ENCODE measurements around the gene CDC42BPB. TPM values are rescaled to one million over a fixed set of nuclear protein-coding genes. Genes with fewer than 3 reads are reported as not detected.

CDC42BPB gene
- total RNA-seq, 1 experiment from 2014 or later = 82.7 TPM

DNA sequence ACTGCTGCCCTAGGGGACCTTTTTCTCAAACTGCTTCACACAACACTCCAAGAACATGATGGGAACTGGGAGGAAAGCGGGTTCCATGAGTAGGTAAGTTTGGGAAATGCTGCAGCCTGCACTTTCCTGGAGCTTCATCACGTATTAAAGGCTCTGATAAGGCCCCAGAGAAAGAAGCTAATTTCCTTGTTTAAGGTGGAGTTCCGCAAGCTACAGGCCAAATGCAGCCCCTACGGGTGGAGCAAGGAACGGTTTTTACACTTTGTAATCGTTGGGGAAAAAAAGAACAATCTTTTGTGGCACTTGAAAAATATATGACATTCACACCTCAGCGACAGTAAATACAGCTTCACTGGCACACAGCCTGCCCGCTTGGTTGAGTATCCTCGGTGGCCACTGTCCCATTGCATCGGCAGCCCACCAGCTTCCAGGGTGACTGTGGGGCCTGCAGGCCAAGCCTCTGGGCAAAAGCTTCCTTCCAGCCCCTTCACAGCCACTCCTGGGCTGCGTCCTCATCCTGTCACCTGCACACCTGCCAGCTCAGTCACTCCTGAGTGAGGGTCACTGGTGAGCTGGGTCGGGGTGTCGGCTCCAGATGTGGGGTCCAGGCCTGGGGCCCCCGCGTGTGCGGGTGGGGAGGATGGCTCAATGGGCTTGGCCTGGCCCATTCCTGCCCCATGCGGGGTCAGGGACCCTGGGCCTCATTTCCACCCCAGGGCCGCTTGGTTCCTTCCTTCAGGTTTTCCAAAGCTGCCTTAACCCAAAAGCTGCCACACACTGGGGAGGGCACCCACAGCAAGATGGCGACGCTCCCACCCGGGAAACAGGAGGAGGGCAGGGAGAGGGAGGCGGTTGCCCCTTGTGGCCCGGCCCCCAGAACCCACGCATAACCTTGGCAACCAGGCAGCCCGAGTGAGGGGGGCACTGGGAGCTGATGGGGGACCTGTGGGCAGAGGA lies 132.4 kb downstream of the CDC42BPB start:
- DNase-seq (ENCODE audit: unreplicated experiment) = no peak
- ChIA-PET CTCF (no interaction called here), POLR2A (no interaction called here)
- TF ChIP-seq, protein P1, sequence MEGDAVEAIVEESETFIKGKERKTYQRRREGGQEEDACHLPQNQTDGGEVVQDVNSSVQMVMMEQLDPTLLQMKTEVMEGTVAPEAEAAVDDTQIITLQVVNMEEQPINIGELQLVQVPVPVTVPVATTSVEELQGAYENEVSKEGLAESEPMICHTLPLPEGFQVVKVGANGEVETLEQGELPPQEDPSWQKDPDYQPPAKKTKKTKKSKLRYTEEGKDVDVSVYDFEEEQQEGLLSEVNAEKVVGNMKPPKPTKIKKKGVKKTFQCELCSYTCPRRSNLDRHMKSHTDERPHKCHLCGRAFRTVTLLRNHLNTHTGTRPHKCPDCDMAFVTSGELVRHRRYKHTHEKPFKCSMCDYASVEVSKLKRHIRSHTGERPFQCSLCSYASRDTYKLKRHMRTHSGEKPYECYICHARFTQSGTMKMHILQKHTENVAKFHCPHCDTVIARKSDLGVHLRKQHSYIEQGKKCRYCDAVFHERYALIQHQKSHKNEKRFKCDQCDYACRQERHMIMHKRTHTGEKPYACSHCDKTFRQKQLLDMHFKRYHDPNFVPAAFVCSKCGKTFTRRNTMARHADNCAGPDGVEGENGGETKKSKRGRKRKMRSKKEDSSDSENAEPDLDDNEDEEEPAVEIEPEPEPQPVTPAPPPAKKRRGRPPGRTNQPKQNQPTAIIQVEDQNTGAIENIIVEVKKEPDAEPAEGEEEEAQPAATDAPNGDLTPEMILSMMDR (IDR thresholded peaks at IDR 0.05; ENCODE audit: unreplicated experiment) = no peak
- Mint-ChIP-seq H3K4me1 (ENCODE audit: insufficient read depth, unreplicated experiment) (peaks cover 6% of the 10 kb centered on the region), H3K36me3 (ENCODE audit: insufficient read depth, unreplicated experiment) (no peaks in the 10 kb centered on the region), H3K27ac (ENCODE audit: low read depth, unreplicated experiment) (no peak overlapping the region), H3K4me3 (ENCODE audit: unreplicated experiment) (no peak overlapping the region), H3K27me3 (ENCODE audit: insufficient read depth, unreplicated experiment) (no peaks in the 10 kb centered on the region), H3K9me3 (ENCODE audit: unreplicated experiment) (no peaks in the 10 kb centered on the region)
- intact Hi-C loops (cut with micrococcal nuclease) = no loop called here
- BruUV-seq (replicated peaks) = no TSS peak

DNA sequence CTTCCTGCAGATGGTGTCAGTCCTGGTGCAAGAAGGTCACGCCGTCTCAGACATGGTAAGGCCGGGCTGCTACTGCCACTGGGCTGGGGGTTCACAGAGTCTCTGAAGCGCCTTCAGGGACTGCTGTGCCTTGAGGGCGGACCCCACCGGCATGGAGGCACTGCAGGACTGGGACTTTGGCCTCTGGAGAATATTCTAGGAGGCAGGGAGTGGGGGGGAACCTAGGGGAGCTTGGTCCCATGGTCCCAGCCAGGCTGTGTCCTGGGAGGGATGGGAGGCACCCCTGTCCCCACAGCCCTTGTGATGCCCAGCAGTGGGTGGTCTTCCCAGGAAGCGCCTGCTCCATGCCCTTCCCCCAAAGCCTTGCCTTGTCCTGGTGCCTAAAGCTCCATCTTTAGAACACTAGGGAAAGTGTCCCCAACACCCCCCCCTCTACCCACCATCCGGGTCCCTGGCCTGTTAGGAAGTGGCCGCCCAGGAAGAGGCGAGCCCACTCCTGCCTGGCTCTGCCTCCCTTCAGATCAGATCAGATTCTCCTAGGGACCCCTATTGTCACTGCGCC lies 133.3 kb downstream of the CDC42BPB start:
- Mint-ChIP-seq H3K27ac (ENCODE audit: low read depth, unreplicated experiment) (no peak overlapping the region), H3K27me3 (ENCODE audit: insufficient read depth, unreplicated experiment) (no peaks in the 10 kb centered on the region), H3K9me3 (ENCODE audit: unreplicated experiment) (no peaks in the 10 kb centered on the region), H3K36me3 (ENCODE audit: insufficient read depth, unreplicated experiment) (no peaks in the 10 kb centered on the region), H3K4me1 (ENCODE audit: insufficient read depth, unreplicated experiment) (peaks cover 6% of the 10 kb centered on the region), H3K4me3 (ENCODE audit: unreplicated experiment) (no peak overlapping the region)
- TF ChIP-seq, protein P1 (IDR thresholded peaks at IDR 0.05; ENCODE audit: unreplicated experiment) = no peak
- intact Hi-C loops (cut with micrococcal nuclease) = no loop called here
- BruUV-seq (replicated peaks) = no TSS peak
- DNase-seq (ENCODE audit: unreplicated experiment) = no peak
- CTCF ChIA-PET = no interaction called here
- POLR2A ChIA-PET = no interaction called here

DNA sequence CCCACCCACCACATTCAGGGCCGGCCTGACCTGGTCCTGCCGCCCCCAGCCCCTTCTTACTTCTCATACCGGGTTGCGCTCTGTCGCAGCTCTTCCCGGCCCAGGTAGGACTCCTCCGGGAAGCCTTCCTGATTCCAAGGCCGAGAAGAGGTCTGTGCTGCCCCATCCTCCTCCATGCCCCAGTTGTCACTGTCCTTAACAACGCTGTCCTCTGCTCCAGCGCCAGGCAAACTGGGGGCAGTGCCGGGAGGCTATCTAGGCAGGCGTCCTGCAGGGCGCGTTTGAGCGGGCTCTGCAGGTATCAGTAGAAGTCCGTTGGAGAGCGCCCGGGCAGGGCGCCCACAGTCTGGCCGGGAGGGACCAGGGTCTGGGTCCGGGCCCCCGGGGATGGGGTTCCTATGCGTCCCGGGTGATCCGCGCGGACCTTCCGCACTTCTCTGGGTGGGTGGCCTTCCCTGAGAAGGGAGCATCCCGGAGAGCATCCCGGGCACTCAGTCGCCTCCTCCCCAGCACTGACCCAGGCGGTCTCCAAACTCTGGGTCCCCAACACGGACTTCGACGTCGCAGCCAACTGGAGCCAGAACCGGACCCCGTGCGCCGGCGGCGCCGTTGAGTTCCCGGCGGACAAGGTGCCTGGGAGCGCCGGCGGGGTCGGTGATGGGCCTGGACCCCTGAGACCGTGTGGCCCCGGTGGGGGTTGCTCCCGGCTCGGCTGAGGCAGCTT lies 134.0 kb downstream of the CDC42BPB start:
- DNase-seq (ENCODE audit: unreplicated experiment) = no peak
- Mint-ChIP-seq H3K27me3 (ENCODE audit: insufficient read depth, unreplicated experiment) (no peaks in the 10 kb centered on the region), H3K36me3 (ENCODE audit: insufficient read depth, unreplicated experiment) (no peaks in the 10 kb centered on the region), H3K9me3 (ENCODE audit: unreplicated experiment) (no peaks in the 10 kb centered on the region), H3K27ac (ENCODE audit: low read depth, unreplicated experiment) (no peak overlapping the region), H3K4me3 (ENCODE audit: unreplicated experiment) (no peak overlapping the region), H3K4me1 (ENCODE audit: insufficient read depth, unreplicated experiment) (peaks cover 6% of the 10 kb centered on the region)
- BruUV-seq (replicated peaks) = no TSS peak
- ChIA-PET CTCF (no interaction called here), POLR2A (no interaction called here)
- intact Hi-C loops (cut with micrococcal nuclease) = no loop called here
- TF ChIP-seq, protein P1 (IDR thresholded peaks at IDR 0.05; ENCODE audit: unreplicated experiment) = no peak

DNA sequence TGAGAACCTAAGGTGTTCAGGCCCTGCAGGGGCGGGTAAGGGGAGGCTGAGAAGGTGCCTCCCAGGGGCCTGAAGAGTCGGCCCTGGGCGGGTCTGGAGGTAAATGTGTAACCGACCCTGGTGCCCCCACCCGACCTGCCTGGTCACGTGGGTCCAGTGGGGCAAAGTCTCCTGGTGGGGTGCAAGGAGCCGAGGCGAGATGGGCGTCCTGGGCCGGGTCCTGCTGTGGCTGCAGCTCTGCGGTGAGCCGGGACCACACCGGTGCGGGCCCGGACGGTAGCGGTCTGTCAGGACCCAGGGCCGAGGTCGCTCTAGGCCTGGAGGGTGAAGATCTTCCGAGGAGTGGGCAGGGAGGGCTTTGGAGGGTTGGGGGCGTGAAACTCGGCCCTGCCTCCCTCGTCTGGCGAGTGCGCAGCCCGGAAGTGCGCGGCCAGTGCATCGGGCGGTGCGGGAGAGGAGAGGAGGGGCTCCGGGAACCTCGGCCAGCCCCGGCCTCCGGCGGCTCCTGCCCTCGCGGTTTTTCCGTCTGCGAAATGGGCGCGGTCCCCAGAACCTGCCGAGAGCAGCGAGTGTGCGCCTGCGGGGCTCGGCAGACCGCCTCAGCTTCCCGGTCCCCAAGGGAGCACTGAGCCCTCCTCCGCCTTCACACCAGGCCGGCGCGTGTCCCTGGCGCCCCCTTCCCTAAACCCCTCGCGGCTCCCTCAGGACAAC lies 134.7 kb downstream of the CDC42BPB start, which contains the start of gene AMN:
AMN (plus strand) TSS at position 174 of the 711 bp plus-strand sequence; CDS start at position 200, 26 bp downstream.
- intact Hi-C loops (cut with micrococcal nuclease) = no loop called here
- TF ChIP-seq, protein P1 (IDR thresholded peaks at IDR 0.05; ENCODE audit: unreplicated experiment) = no peak
- no peaks in the 10 kb centered on the region for H3K36me3 Mint-ChIP-seq (ENCODE audit: insufficient read depth, unreplicated experiment)
- H3K9me3 Mint-ChIP-seq (ENCODE audit: unreplicated experiment) = no peaks in the 10 kb centered on the region
- CTCF ChIA-PET = no interaction called here
- peaks cover 6% of the 10 kb centered on the region for H3K4me1 Mint-ChIP-seq (ENCODE audit: insufficient read depth, unreplicated experiment)
- POLR2A ChIA-PET = no interaction called here
- no peak within 1 kb of the TSS for H3K4me3 Mint-ChIP-seq (ENCODE audit: unreplicated experiment)
- no peak for DNase-seq (ENCODE audit: unreplicated experiment)
- H3K27ac Mint-ChIP-seq (ENCODE audit: low read depth, unreplicated experiment) = no peak within 1 kb of the TSS
- BruUV-seq (replicated peaks) = no TSS peak
- no peaks in the 10 kb centered on the region for H3K27me3 Mint-ChIP-seq (ENCODE audit: insufficient read depth, unreplicated experiment)

Measured in MCF 10A (cell line).